Rectal smooth muscle tissue (tissue), 1 donor: Measurements from ENCODE around the gene BCL2L11.

ENCODE experiments used
- H3K27ac ChIP-seq: one replicate; pipeline ENCODE4 v1.7.0; 2013; ENCODE audit warnings: low read depth, low read length, inconsistent platforms
- H3K27me3 ChIP-seq: one replicate; pipeline ENCODE4 v1.7.0; 2013; ENCODE audit warnings: low read length; ENCODE audit not compliant: control insufficient read depth, insufficient read depth
- H3K36me3 ChIP-seq: one replicate; pipeline ENCODE4 v1.7.0; 2013; ENCODE audit warnings: low read length; ENCODE audit not compliant: control insufficient read depth, insufficient read depth
- H3K4me1 ChIP-seq: one replicate; pipeline ENCODE4 v1.7.0; 2013; ENCODE audit warnings: low read length; ENCODE audit not compliant: control insufficient read depth, insufficient read depth
- H3K4me3 ChIP-seq: one replicate; pipeline ENCODE4 v1.7.0; 2013; ENCODE audit warnings: low read length
- H3K9ac ChIP-seq: one replicate; pipeline ENCODE4 v1.7.0; 2013; ENCODE audit warnings: low read length

The BCL2L11 gene

GRCh38 chr2:111105926-111106325 lies 14.8 kb upstream of the BCL2L11 start:
- no peaks in the 10 kb centered on the region for H3K36me3 ChIP-seq
- no peak overlapping the region for H3K9ac ChIP-seq

GRCh38 chr2:111106706-111107105 lies 14.0 kb upstream of the BCL2L11 start:
- Histone ChIP-seq H3K27me3 (no peaks in the 10 kb centered on the region), H3K9ac (no peak overlapping the region), H3K27ac (no peak overlapping the region), H3K4me3 (no peak overlapping the region), H3K36me3 (no peaks in the 10 kb centered on the region), H3K4me1 (no peaks in the 10 kb centered on the region)

More at GRCh38 chr2:111105926-111106325, 14.8 kb upstream of the BCL2L11 start:
- no peaks in the 10 kb centered on the region for H3K27me3 ChIP-seq
- H3K4me3 ChIP-seq, result no peak overlapping the region
- H3K27ac ChIP-seq, result no peak overlapping the region
- H3K4me1 ChIP-seq, result no peaks in the 10 kb centered on the region

- Histone ChIP-seq H3K9ac (no peak overlapping the region), H3K27ac (no peak overlapping the region), H3K4me3 (no peak overlapping the region), H3K36me3 (no peaks in the 10 kb centered on the region), H3K4me1 (no peaks in the 10 kb centered on the region), H3K27me3 (no peaks in the 10 kb centered on the region)
These were observed 11.9 kb upstream of the BCL2L11 start for GRCh38 chr2:111108745-111109271.

GRCh38 chr2:111111101-111111755 lies 9.5 kb upstream of the BCL2L11 start:
- Histone ChIP-seq H3K36me3 (no peaks in the 10 kb centered on the region), H3K9ac (no peak overlapping the region), H3K4me3 (no peak overlapping the region), H3K4me1 (no peaks in the 10 kb centered on the region), H3K27ac (no peak overlapping the region), H3K27me3 (no peaks in the 10 kb centered on the region)

GRCh38 chr2:111113838-111114237 lies 6.9 kb upstream of the BCL2L11 start:
- Histone ChIP-seq H3K9ac (no peak overlapping the region), H3K36me3 (no peaks in the 10 kb centered on the region), H3K4me3 (no peak overlapping the region), H3K27me3 (peaks cover 7% of the 10 kb centered on the region), H3K27ac (no peak overlapping the region), H3K4me1 (peaks cover 6% of the 10 kb centered on the region)

GRCh38 chr2:111116011-111116746 lies 4.5 kb upstream of the BCL2L11 start:
- Histone ChIP-seq H3K27me3 (peaks cover 7% of the 10 kb centered on the region), H3K27ac (no peak overlapping the region)

GRCh38 chr2:111116843-111117597 lies 3.7 kb upstream of the BCL2L11 start:
- H3K4me3 ChIP-seq, result peak overlapping the region; percentile 59
- no peaks in the 10 kb centered on the region for H3K36me3 ChIP-seq
- peaks cover 9% of the 10 kb centered on the region for H3K4me1 ChIP-seq
- peaks cover 7% of the 10 kb centered on the region for H3K27me3 ChIP-seq
- no peak overlapping the region for H3K9ac ChIP-seq
- no peak overlapping the region for H3K27ac ChIP-seq

More at GRCh38 chr2:111116011-111116746, 4.5 kb upstream of the BCL2L11 start:
- no peak overlapping the region for H3K9ac ChIP-seq
- H3K36me3 ChIP-seq, result no peaks in the 10 kb centered on the region
- no peak overlapping the region for H3K4me3 ChIP-seq
- peaks cover 6% of the 10 kb centered on the region for H3K4me1 ChIP-seq

- no peaks in the 10 kb centered on the region for H3K36me3 ChIP-seq
- peak overlapping the region; percentile 59 for H3K4me3 ChIP-seq
- H3K27me3 ChIP-seq, result peaks cover 7% of the 10 kb centered on the region
- H3K9ac ChIP-seq, result no peak overlapping the region
- peaks cover 9% of the 10 kb centered on the region for H3K4me1 ChIP-seq
- H3K27ac ChIP-seq, result no peak overlapping the region
These were observed 2.9 kb upstream of the BCL2L11 start for GRCh38 chr2:111117598-111118480.

GRCh38 chr2:111118481-111118980 lies 2.2 kb upstream of the BCL2L11 start:
- Histone ChIP-seq H3K36me3 (no peaks in the 10 kb centered on the region), H3K27ac (no peak overlapping the region), H3K27me3 (peaks cover 7% of the 10 kb centered on the region), H3K9ac (no peak overlapping the region), H3K4me1 (peaks cover 11% of the 10 kb centered on the region), H3K4me3 (peak overlapping the region; percentile 59)

GRCh38 chr2:111118981-111119821 lies 1.5 kb upstream of the BCL2L11 start:
- H3K4me3 ChIP-seq, result peak overlapping the region; percentile 59
- no peaks in the 10 kb centered on the region for H3K36me3 ChIP-seq
- peaks cover 11% of the 10 kb centered on the region for H3K4me1 ChIP-seq
- no peak overlapping the region for H3K27ac ChIP-seq
- H3K27me3 ChIP-seq, result peaks cover 7% of the 10 kb centered on the region
- H3K9ac ChIP-seq, result no peak overlapping the region

- Histone ChIP-seq H3K27me3 (peaks cover 7% of the 10 kb centered on the region), H3K36me3 (peaks cover 2% of the 10 kb centered on the region), H3K4me1 (peaks cover 11% of the 10 kb centered on the region), H3K27ac (no peak overlapping the region), H3K4me3 (peak overlapping the region; percentile 59), H3K9ac (no peak overlapping the region)
These were observed 877 bp upstream of the BCL2L11 start for GRCh38 chr2:111119822-111120252.
